Spleen (tissue), 11 donors: ENCODE results near the gene C2orf92. TPM values are rescaled to one million over a fixed set of nuclear protein-coding genes. Genes with fewer than 3 reads are reported as not detected.

Experiments used
- DNase-seq: peaks from one replicate; pipeline ENCODE4 v3.0.0-alpha.2; 2020
- H3K27ac ChIP-seq, 8 donors: fragments of 200-600 bp; sonication (generic) in 7 of 8; 1 replicate in 4 of 8; 2 replicates in 4 of 8; pipeline versions ENCODE4 v1.5.0 to v1.8.0; 2016 to 2021; ENCODE audit warnings: inconsistent platforms in 4 of 8, mild to moderate bottlenecking in 4 of 8, moderate library complexity in 1 of 8
- H3K27me3 ChIP-seq, 7 donors: fragments of 200-600 bp; sonication (generic) in 6 of 7; replicated peaks in 1 of 7; 1 replicate in 4 of 7; 2 replicates in 3 of 7; pipeline versions ENCODE4 v1.5.0 to v1.8.0; 2016 to 2021; ENCODE audit warnings: inconsistent platforms in 3 of 7, mild to moderate bottlenecking in 1 of 7
- H3K36me3 ChIP-seq, 6 donors: fragments of 200-600 bp; sonication (generic) in 5 of 6; 1 replicate in 4 of 6; 2 replicates in 2 of 6; pipeline versions ENCODE4 v1.5.0 to v1.8.0; 2016 to 2021; ENCODE audit warnings: inconsistent platforms in 2 of 6
- H3K4me1 ChIP-seq, 6 donors: fragments of 200-600 bp; sonication (generic) in 5 of 6; 1 replicate in 3 of 6; 2 replicates in 3 of 6; pipeline versions ENCODE4 v1.5.0 to v1.8.0; 2016 to 2021; ENCODE audit warnings: inconsistent platforms in 3 of 6
- H3K4me3 ChIP-seq, 8 donors: fragments of 200-600 bp; sonication (generic) in 7 of 8; 1 replicate in 4 of 8; 2 replicates in 4 of 8; pipeline versions ENCODE4 v1.5.0 to v1.8.0; 2016 to 2021; ENCODE audit warnings: inconsistent platforms in 4 of 8, mild to moderate bottlenecking in 4 of 8, moderate library complexity in 2 of 8
- H3K9me3 ChIP-seq, 8 donors: fragments of 200-600 bp; sonication (generic) in 7 of 8; 1 replicate in 4 of 8; 2 replicates in 4 of 8; pipeline versions ENCODE4 v1.5.0 to v1.8.0; 2016 to 2021; ENCODE audit warnings: inconsistent platforms in 4 of 8
- POLR2A ChIP-seq, 3 donors: fragments of 450-650 bp; IDR thresholded peaks; one replicate each; pipeline ENCODE4 v1.5.1; 2017; ENCODE audit warnings: antibody characterized with exemption in 3 of 3, mild to moderate bottlenecking in 1 of 3
- POLR2AphosphoS5 ChIP-seq, 3 donors: sonication (generic); formaldehyde crosslinking; IDR thresholded peaks; one replicate each; pipeline ENCODE4 v1.5.1; 2017; ENCODE audit warnings: antibody characterized with exemption in 3 of 3
- WGBS, 5 donors: extraction: QIAGEN DNeasy Blood & Tissue Kit in 3 of 5; methylation state at CpG; one replicate each; pipeline versions ENCODE4 v1.1.5 to v1.1.7; 2013 to 2018; 5-methylcytosine and 5-hydroxymethylcytosine counted together
- intact Hi-C: fragments of 100-400 bp; cut with DNase I; formaldehyde crosslinking; loops from one replicate; pipeline ENCODE4 v1.15.0; 2023; ENCODE audit warnings: low total_unique reads
- polyA plus RNA-seq, 3 donors: library from polyadenylated mRNA; stranded (reverse); fragments of 200-250 nt; gene quantifications; one replicate each; pipeline ENCODE4 v1.2.1, GENCODE V29; 2013
- total RNA-seq, 7 donors: library from RNA; depleted of rRNA in 3 of 7; stranded (reverse); fragments of >200 nt in 3 of 7; fragmentation: NEBNext Ultra II Directional in 4 of 7; extraction: Animal tissue kit (Norgen Biotek cat#: 25700) in 4 of 7; gene quantifications; one replicate each; pipeline versions ENCODE4 v1.1.0 to v1.2.1, GENCODE V29; 2016 to 2021
- TF ChIP-seq, protein P1 (sequence below), 11 experiments: fragments of 200-600 bp in 7 of 11; fragments of 450-650 bp in 4 of 11; sonication (generic) in 4 of 11; IDR thresholded peaks in 8 of 11; conservative IDR thresholded peaks in 3 of 11; 1 replicate in 7 of 11; 2 replicates in 4 of 11; pipeline versions ENCODE4 v1.4.0 to v1.8.0; 2016 to 2021; ENCODE audit warnings: antibody characterized with exemption in 11 of 11, inconsistent platforms in 4 of 11, mild to moderate bottlenecking in 1 of 11
- donor health status: healthy with polysubstance abuse.
- donor health status: DM: no; HTN: no; CAD: no; lungs with moderate emphysema.
- donor health status: DM: no; HTN: no; CAD: no.
- donor health status: Bipolar disorder and iron deficiency.
- donor health status: healthy.
- donor health status: DM: no; HTN: no; CAD: no.
- donor health status: DM: yes; HTN: yes; CAD: no.

The C2orf92 gene
- total and polyA plus RNA-seq, 10 donors = 5.7 to 33.6 (median 21.4) TPM

DNA sequence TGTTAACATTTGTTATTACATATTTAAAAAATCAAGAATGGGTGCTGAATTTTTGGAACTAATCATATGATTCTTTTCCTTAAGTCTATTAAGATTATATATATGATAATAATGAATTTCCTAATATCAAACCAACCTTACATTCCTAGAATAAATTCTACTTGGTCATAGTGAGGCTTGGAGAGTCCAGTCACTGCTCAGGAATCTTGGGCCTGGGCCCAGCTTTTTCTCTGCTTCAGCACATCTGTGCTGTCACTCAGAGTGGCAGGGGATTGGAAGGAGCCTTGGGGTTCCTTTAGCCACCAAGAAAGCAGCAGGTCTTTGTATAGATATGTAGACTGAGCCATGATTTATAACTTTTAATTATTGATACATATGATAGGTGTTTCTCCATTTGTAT lies 24.0 kb downstream of the C2orf92 start:
- intact Hi-C loops = no loop called here

DNA sequence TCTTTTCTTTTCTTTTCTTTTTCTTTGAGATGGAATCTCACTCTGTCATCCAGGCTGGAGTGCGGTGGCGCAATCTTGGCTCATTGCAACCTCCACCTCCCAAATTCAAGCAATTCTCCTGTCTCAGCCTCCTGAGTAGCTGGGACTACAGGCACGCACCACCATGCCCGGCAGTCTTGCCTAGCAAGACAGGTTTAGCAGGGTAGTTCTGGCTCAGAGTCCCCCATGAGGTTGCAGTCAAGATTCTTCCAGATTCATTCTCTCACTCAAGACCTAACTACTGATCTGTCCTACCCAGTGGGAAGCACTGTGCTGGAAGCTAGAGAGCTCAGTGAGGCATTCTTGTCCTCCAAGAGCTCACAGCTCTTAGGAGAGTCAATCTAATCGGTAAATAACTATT lies 26.2 kb downstream of the C2orf92 start:
- Histone ChIP-seq H3K4me1 (peaks cover 0 to 12% (median 3%) of the 10 kb centered on the region in 6 donors), H3K36me3 (no peaks in the 10 kb centered on the region), H3K27me3 (no peaks in the 10 kb centered on the region), H3K27ac (no peak overlapping the region), H3K4me3 (no peak overlapping the region), H3K9me3 (no peaks in the 10 kb centered on the region)
- TF ChIP-seq, protein P1, sequence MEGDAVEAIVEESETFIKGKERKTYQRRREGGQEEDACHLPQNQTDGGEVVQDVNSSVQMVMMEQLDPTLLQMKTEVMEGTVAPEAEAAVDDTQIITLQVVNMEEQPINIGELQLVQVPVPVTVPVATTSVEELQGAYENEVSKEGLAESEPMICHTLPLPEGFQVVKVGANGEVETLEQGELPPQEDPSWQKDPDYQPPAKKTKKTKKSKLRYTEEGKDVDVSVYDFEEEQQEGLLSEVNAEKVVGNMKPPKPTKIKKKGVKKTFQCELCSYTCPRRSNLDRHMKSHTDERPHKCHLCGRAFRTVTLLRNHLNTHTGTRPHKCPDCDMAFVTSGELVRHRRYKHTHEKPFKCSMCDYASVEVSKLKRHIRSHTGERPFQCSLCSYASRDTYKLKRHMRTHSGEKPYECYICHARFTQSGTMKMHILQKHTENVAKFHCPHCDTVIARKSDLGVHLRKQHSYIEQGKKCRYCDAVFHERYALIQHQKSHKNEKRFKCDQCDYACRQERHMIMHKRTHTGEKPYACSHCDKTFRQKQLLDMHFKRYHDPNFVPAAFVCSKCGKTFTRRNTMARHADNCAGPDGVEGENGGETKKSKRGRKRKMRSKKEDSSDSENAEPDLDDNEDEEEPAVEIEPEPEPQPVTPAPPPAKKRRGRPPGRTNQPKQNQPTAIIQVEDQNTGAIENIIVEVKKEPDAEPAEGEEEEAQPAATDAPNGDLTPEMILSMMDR (IDR thresholded peaks at IDR 0.05 in 8 of 11, conservative IDR thresholded peaks at IDR 0.05 in 3 of 11) = no peak
- TF ChIP-seq POLR2AphosphoS5 (IDR thresholded peaks at IDR 0.05) = no peak
- TF ChIP-seq POLR2A (IDR thresholded peaks at IDR 0.05) = no peak
- intact Hi-C loops = loop anchor here (5.0 kb wide), 1 partner anchor 103 kb away; no protein-coding TSS in a partner anchor
- no peak for DNase-seq
- 94 to 97% (median 95%) methylated on average over 5 of the region's 5 CpGs for WGBS, 5 donors

More for the DNA sequence above, 24.0 kb downstream of the C2orf92 start:
- Histone ChIP-seq H3K9me3 (no peaks in the 10 kb centered on the region), H3K27ac (no peak overlapping the region), H3K27me3 (no peaks in the 10 kb centered on the region), H3K4me3 (no peak overlapping the region), H3K36me3 (no peaks in the 10 kb centered on the region), H3K4me1 (peaks cover 0 to 7% (median 3%) of the 10 kb centered on the region in 6 donors)
- TF ChIP-seq POLR2A (IDR thresholded peaks at IDR 0.05) (no peak), POLR2AphosphoS5 (IDR thresholded peaks at IDR 0.05) (no peak)
- TF ChIP-seq, protein P1 (IDR thresholded peaks at IDR 0.05 in 8 of 11, conservative IDR thresholded peaks at IDR 0.05 in 3 of 11) = no peak
- DNase-seq = no peak

DNA sequence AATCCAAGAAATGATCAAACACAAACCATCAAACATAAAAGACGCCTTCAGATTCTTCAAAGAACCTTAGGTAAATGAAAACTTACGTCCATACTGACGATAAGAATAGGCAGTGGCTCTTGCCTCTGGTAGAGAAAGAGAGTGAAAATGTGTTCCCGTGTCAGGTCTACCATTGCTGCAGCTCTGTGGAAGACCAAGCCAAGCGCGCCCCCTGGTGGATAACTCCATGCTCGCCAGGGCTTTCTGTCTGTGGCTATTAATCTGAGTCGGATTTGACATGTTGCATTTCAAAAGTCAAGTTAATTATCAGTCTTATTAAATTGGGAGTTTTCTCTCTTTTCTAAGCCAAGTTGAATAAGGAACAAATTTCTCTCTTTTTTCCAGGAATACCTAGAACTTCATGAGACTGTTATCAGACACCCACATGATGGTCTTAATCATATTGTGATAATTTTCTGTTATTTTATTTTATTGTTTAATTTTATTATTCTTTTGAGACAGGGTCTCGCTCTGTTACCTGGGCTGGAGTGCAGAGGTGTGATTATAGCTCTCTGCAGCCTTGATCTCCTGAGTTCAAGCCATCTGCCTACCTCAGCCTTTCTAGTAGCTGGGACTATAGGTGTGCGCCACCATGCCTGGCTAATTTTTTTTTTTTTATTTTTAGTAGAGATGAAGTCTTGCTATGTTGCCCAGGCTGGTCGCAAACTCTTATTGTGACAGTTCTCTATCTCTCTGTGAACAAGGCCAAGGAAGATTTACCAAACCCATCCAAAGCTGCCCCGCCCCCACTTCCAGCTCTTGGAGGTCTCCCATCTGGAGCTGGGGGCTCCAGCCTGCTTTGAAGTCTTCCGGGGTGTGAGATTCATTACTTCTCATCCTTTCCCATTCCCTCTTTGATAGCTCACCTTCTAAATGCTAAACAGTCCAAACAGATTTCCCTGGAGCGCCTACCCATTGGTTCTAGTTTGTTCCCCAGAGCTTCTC lies 28.0 kb downstream of the C2orf92 start:
- no peaks in the 10 kb centered on the region for H3K9me3 ChIP-seq
- peak; percentile 98 for DNase-seq
- no peaks in the 10 kb centered on the region for H3K36me3 ChIP-seq
- WGBS, 5 donors = 29 to 33% (median 29%) methylated on average over 14 of the region's 14 CpGs
- no peak overlapping the region for H3K27ac ChIP-seq
- peaks cover 0 to 12% (median 3%) of the 10 kb centered on the region in 6 donors for H3K4me1 ChIP-seq
- no peaks in the 10 kb centered on the region for H3K27me3 ChIP-seq
- intact Hi-C loops = loop anchor here (5.0 kb wide), 1 partner anchor 105 kb away; no protein-coding TSS in a partner anchor
- TF ChIP-seq, protein P1 (IDR thresholded peaks at IDR 0.05 in 8 of 11, conservative IDR thresholded peaks at IDR 0.05 in 3 of 11) = peak; percentile 91 to 98 (median 95)
- TF ChIP-seq POLR2A (IDR thresholded peaks at IDR 0.05) (no peak), POLR2AphosphoS5 (IDR thresholded peaks at IDR 0.05) (no peak)
- no peak overlapping the region for H3K4me3 ChIP-seq

DNA sequence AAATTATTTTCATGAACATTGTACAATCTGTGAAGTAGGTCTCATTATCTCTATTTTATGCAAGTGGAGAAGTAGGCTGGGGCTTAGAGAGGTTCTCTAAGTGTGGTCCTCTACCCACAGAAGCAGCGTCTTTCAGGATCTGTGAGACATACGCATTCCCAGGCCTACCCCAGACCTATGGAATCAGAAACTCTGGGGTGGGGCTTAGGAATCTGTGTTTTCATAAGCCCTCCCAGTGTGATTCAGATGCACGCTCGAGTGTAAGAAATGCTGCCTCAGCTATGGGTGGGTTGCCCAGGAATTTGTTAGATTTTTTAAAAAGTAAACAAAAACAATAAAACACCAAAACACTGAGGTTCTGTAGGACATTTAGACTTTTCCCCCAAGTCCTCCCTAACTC lies 29.0 kb downstream of the C2orf92 start:
- intact Hi-C loops = loop anchor here (5.0 kb wide), 1 partner anchor 106 kb away; no protein-coding TSS in a partner anchor
- DNase-seq = no peak
- H3K4me1 ChIP-seq = peaks cover 0 to 12% (median 3%) of the 10 kb centered on the region in 6 donors
- TF ChIP-seq, protein P1 (IDR thresholded peaks at IDR 0.05 in 8 of 11, conservative IDR thresholded peaks at IDR 0.05 in 3 of 11) = no peak
- TF ChIP-seq POLR2A (IDR thresholded peaks at IDR 0.05) = no peak
- TF ChIP-seq POLR2AphosphoS5 (IDR thresholded peaks at IDR 0.05) = no peak
- H3K9me3 ChIP-seq = no peaks in the 10 kb centered on the region
- no peak overlapping the region for H3K4me3 ChIP-seq
- WGBS, 5 donors = 86 to 96% (median 92%) methylated on average over 4 of the region's 4 CpGs
- no peaks in the 10 kb centered on the region for H3K27me3 ChIP-seq
- no peak overlapping the region for H3K27ac ChIP-seq
- no peaks in the 10 kb centered on the region for H3K36me3 ChIP-seq
